Activated T-cell treated with anti-CD3 and anti-CD28 coated beads for 48 hours (primary cell): ENCODE data around the gene HMGCS2.
"Not testable (repeated sequence)": the region's sequence is repeated elsewhere in the genome, so short reads cannot be mapped to it uniquely, and the experiment has no call there.

ENCODE experiments used
- DNase-seq: peaks from one replicate; pipeline ENCODE4 v3.0.0-alpha.2; 2020; ENCODE audit warnings: low read depth

HMGCS2 gene

DNA sequence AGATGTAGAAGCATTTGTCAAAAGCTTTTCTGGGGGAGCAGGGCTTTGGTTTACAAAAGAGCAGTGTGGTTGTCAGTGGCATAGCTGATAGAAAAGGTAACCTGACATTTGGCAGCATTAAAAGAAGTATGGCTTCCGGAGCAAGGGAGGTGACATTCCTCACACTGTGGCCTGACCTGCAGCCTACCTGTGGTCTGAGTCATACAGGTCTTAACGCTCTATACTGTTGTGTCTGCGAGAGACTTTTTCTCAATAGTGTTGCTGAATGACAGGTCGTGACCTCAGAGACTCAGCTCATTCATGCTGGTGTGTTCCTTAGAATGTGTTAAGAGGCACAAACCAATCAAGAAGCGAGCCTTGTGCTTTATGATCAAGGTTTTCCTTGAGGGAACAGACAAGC lies 37.6 kb downstream of the HMGCS2 start:
- DNase-seq: no peak

DNA sequence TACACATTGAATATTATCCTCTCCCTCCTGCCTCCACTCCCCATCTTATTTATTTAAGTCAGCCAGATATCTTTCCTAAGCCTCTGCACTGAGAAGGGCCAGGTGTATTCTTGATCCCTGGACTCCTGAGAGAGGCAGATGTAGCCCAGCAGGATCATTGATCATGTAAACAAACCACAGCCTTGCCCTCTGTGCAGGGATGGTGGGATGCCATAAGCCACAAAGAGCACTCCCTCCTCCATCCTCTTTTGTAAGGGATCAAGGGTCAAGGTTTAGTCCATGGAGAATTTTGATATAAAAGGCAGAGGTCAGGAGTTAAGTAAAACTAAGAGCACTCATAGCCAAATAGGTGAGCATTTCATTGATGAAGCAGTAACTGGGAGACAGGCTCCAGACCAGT lies 39.7 kb downstream of the HMGCS2 start:
- DNase-seq: no peak

DNA sequence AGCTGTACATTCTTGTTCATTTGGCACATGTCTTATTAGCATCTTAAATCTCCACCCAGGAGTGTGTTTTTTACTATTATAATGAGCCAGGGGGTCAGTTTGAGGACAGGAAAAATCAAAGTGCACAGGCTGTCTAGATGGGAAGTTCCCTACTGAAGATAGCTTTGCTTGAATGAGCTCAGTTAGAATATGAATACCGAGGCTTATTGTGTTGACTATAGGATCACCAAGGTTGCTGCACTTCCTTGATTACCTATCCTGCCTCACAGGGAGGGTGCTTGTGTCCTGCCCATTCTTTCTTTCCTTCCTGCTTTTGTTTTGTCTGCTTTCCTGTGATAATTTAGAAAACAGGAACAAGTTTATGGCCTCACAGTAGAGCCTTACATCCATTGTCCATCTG lies 40.7 kb downstream of the HMGCS2 start:
- no peak for DNase-seq

DNA sequence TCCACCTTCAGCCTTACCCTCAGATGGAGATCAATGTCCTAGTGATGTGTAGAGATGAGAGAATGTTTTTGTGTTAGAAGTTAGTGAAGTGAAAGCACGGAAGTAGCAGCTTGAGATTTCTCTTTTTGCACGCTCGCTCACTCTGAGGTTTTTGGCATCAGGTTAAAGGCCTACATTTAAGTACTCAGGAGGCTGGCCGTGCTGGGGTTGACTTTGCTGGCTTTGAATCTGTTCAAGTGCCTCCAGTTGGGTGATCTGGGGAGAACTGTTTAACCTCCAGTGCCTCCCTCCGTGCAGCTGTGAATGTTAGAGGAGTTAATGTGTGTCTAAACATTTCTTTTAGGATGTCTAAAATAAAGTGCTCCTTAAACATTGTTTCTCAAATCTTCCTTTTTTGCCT lies 43.1 kb downstream of the HMGCS2 start:
- no peak for DNase-seq

DNA sequence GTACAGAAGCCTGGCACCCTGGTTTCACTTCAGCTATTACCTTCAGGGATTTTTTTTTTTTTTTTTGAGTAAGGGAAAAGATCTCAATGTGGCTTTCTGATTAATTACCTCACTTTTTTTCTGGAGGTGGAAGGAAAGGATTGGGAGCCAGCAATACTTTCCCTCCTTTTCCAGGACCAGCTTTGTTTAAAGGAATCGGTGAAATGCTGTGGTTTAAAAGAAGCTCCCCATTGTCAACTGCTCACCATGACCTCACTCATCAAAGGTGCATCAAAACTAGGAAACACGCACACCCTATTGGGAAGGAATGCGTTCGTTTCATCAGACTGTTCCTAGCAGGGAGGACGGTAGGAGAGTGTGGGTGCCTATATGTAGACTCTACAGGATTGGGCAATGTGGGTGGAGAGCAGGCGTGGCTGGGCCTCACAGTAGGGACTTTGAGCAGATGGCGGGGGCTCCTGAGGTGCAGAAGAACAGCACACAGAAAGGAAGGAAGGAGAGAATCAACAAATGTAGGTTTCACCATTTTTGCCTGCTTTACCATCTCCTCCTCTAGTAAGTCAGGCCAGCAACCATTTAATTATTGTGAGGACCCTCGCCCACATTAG lies 44.0 kb downstream of the HMGCS2 start:
- no peak for DNase-seq

DNA sequence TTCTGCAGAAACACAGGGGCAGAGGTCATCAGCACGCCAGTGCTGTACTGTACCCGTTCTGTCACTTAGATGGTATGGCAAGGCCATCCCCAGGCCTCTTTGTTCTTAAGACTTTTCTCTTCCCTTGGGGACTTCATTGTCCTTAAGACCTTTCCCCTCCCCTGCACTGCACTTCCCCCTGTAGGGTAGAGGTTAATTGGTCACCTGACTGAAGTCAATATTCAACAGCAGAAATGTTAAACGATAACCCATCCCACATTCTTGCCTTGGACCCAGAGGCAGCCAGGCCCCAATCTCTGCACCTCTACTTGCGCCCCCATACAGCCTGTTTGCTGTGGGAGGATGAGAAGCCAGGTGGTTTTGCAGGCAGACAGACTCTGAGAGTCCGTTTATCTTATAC lies 46.8 kb downstream of the HMGCS2 start:
- DNase-seq: no peak

DNA sequence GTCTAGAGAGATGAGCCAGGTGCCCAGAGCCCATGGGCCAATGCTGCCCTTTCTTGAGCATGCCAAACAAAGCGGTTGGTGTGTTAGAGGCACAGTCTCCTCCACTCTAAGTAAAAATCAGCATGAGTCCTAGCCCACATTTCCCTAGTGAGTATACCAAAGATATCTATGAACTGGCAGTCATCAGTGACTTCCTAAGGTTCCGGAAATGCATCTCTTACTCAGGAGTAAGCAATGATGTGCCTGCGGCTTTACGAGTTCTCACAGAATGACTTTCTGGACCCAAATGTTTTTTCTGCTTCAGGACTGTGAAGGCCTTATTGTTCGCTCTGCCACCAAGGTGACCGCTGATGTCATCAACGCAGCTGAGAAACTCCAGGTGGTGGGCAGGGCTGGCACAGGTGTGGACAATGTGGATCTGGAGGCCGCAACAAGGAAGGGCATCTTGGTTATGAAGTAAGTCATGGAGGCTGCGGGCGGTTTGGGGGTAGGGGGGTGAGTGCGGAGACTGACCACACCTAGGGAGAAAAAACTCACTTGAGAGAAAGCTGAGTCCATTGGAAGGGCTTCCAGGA lies 47.8 kb downstream of the HMGCS2 start:
- DNase-seq: no peak

DNA sequence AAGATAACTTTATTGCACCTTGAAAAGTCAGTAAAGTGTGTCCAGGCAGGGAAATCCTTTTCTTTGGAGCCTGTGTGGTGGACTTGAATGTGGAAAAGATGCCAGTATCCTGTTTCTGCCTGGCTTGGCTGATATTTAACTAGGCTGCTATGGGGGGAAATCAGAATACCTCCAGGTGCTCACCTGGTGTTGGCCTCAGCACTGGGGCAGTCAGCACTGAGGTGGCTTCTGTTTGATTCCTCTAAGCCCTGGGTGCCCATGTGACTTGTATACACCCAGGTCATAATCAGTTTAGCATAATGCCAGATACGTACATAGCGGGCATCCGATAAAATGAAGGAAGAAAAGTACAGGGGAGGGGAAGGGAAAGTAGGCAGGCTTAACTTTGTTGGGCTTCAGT lies 49.7 kb downstream of the HMGCS2 start:
- DNase-seq: no peak

DNA sequence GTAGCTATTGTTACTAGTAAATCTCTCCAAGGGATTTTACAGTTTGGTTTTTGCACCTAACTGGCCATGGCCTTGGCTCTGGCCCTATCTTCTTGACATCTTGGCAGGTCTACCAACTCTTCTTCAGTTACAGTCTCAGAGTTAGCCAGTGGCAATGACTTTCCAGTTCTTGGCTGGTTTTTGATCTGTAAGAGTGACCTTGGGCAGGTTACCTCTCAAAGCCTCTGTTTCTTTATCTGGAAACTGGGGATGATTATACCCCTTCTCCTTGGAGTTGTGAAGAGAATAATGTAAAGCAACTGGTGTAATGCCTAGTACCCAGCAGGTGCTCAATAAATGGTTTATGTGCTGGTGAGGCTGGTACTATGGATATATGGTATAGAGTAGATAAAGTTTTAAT lies 50.3 kb downstream of the HMGCS2 start:
- DNase-seq: no peak

DNA sequence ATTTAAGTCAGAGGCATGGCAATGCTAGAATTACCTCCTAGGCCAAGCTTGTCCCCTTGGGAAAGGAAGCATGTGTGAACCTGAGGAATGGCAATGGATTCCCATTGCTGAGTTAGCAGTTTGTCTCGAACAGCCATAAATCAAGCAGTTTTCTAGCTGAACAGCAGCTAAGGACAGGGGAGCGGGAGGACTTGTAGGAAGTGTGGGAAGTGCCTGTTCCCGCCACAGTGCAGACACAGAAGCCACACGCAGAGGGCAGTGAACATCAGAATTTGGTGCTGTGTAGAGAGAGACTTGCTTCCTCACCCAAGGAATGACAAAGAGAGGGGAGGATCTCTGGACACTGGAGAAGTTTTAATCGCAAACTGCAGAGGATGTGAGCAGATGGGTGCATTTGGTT lies 53.2 kb downstream of the HMGCS2 start:
- no peak for DNase-seq

DNA sequence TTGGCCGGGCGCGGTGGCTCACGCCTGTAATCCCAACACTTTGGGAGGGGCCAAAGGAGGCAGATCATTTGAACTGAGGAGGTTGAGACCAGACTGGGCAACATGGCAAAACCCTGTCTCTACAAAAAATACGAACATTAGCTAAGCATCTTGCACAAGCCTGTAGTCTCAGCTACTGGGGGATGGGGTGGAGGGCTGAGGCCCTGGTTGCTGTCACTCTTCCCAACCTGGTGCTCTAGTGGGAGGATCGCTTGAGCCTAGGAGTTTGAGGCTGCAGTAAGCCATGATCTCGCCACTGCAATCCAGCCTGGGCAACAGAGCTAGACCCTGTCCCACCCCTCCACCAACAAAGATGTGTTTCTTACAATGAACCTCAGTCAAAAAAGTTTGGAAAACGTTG lies 54.1 kb downstream of the HMGCS2 start:
- DNase-seq: no peak

DNA sequence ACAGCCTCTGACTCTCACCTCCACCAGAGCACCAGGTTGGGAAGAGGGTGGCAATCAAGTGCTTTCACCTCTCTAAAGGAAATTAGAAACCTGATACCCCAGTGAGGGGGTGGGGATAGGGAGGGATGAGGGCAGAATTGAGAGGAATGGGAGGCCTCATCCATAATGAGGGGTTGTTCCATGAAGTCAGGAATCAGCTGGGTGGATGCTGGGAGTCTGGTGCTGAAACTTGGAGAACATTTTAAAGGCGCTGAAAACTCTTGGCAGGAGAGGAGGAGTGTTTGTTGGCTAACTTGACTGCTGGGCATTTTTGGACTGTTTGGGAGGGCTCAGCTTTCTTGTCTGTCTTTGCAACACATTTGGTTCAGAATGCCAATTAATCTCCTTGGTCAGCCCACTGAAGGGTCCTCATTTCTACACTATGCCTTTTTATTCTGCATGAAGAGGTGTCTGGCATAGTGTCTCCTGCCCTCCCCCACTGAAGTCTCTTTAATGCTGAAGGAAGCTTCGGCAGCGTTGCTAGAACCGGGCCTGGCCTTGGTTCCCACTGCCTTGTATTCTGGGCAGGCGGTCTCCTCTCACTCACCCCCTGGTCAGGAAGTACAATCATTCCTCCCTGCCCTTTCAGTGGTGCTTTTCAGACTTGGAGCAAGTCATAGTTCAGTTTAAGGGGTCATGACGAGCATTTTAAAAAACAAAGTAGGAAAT lies 54.8 kb downstream of the HMGCS2 start:
- no peak for DNase-seq

DNA sequence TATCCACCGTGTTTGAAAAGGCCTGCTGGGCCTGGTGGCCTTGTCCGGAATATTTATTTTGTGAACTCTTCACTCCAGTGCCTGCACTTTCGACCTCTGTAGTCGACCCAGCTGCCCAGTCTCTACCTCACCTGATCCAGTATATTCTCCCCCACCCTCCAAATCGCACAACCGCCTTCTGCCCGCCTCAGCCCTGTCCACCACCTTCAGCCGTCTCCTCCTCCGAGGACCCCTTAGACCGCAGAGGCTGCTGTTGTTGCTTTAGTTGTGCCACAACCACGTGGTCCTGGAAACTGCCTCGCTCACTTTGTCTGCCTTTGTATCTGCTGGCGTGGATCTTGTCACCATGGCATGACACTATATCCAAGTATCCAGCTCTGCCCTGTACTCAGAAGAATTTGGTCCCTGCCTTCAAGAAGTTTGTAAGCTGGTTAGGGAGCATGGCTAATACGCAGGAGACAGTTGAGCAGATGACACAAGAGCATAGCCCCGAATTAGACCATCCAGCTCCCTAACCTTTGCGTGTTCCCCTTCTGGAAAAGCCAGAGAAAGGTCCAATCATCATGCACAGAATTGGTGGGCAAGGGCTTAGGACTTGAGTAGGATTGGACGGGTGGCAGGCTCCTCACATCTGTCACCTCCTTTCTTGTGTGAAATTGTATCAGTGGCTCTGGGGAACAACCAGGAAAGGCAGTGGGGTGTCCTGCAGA lies 55.5 kb downstream of the HMGCS2 start:
- no peak for DNase-seq

DNA sequence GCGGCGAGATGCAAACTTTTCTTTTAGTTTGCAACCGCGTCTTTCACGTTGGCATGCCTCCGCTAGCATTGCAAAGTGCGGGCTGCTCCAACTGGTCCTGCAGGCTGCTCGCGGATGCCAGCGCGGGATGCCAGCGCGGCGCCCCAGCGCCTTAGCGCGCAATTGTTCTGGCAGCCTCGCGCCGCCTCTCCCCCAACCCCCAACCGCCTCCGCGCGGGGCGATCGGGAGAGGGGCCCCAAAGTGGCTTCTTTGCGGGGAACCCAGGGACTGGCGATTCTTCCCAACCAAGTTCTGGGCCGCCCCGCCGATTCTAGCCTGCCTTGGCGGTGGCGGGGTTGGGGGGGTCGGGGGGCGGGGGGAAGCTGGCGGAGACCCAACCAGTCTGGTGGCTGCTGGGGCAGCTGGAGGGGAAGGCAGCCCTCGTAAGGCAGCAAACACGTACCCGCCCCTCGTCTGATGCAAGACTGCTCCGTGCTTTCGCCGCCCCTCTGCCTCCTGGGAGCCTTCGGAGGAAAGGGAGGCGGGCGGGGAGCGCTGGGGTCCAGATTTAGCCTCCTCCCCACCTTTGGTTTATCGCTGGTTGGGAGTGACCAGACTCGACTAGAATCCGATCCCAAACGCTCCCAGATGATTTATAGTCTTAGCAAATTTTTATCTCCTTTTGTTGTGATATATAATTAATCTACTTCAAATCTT lies 56.2 kb downstream of the HMGCS2 start:
- peak; percentile 59 for DNase-seq

DNA sequence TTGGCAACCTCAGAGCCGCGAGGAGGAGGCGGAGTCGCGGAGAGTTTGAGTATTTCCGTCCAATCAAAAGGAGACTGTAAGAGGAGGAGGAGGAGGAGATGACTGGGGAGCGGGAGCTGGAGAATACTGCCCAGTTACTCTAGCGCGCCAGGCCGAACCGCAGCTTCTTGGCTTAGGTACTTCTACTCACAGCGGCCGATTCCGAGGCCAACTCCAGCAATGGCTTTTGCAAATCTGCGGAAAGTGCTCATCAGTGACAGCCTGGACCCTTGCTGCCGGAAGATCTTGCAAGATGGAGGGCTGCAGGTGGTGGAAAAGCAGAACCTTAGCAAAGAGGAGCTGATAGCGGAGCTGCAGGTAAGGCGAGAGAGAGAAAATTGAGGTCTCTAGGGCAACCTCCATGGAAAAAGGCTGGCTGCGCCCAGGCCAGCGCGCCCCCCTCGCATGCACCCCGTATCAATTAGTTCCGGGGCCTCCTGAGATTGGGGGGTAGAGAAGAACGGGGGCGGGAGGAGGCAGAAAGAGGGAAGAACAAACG lies 56.8 kb downstream of the HMGCS2 start, which contains the start of gene PHGDH:
Gene PHGDH, plus strand, starts transcription at position 131 of the 538 bp plus-strand sequence. Its CDS starts 89 bp downstream, at position 220.
- DNase-seq: peak; percentile 63

DNA sequence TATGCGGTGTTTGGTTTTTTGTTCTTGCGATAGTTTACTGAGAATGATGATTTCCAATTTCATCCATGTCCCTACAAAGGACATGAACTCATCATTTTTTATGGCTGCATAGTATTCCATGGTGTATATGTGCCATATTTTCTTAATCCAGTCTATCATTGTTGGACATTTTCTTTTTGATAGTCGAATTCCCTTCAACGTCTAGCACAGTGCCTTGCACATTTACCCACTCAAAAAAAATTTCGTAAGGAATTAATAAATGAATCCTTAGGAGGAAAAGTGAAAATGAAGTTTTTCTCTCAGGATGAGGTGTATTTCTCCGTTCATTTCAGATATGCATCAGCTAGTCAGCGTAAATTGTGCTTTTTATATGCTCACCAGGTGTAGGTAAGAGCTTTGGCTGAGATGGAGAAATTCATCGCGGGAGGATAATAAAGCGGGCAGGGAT lies 57.3 kb downstream of the HMGCS2 start:
- DNase-seq: not testable (repeated sequence)

DNA sequence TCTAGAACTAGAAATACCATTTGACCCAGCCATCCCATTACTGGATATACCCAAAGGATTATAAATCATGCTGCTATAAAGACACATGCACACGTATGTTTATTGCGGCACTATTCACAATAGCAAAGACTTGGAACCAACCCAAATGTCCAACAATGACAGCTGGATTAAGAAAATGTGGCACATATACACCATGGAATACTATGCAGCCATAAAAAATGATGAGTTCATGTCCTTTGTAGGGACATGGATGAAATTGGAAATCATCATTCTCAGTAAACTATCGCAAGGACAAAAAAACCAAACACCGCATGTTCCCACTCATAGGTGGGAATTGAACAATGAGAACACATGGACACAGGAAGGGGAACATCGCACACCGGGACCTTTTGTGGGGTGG lies 62.1 kb downstream of the HMGCS2 start:
- not testable (repeated sequence) for DNase-seq

DNA sequence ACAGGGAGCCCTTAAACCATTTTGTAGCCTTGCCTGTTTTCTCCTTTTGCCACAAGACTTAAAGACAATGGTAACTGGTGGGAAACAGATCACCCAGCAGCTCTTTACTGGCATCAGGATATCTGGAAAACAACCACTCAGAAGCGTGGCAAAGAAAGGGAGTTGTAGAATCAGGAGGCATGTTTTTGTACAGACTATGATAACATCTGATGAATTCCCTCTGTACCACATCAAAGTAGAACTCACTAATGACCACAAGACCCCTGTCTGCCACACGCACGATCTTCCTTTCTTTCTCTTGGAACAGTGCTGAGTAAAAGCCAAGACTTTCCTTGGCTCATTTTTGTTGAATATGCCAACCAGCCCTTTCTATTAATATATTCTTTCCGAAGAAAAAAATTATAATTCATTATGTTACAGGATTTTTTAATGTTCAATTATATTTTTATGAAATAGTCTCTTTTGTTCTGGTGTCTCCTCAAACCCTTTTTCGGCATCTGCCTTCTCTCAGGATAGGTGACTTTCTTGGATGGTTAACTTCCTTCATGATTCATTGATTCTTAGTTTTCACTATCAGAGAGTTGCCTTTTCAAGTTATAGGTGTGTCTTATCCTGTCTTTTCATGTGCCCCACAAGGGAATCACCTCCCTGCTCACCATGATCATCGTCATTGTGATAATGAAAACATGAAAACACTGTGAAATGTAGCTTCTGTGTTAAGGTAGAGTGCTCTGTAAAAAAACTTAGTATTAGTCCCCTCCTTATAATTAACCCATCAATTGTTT lies 64.8 kb downstream of the HMGCS2 start:
- no peak for DNase-seq

DNA sequence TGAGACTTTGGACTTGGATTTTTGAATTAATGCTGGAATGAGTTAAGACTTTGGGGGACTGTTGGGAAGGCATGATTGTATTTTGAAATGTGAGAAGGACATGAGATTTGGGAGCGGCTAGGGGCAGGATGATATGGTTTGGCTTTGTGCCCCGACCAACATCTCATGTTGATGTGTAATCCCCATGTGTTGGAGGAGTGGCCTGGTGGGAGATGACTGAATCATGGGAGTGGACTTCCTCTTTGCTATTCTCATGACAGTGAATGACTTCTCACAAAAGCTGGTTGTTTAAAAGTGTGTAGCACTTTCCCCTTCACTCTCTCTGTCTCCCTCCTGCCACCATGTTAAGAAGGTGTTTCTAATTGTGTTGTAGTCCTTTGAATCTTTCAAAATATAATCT lies 66.3 kb downstream of the HMGCS2 start:
- DNase-seq: no peak

DNA sequence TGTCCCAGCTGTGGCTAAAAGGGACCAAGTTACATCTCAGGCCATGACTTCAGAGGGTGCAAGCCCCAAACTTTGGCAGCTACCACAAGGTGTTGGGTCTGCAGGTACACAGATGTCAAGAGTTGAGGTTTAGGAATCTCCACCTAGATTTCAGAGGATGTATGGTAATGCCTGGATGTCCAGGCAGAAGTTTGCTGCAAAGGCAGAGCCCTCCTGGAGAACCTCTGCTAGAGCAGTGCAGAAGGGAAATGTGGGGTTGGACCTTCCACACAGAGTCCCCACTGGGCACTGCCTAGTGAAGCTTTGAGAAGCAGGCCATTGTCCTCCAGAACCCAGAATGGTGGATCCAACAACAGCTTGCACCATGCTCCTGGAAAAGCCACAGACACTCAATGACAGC lies 67.0 kb downstream of the HMGCS2 start:
- DNase-seq: no peak

DNA sequence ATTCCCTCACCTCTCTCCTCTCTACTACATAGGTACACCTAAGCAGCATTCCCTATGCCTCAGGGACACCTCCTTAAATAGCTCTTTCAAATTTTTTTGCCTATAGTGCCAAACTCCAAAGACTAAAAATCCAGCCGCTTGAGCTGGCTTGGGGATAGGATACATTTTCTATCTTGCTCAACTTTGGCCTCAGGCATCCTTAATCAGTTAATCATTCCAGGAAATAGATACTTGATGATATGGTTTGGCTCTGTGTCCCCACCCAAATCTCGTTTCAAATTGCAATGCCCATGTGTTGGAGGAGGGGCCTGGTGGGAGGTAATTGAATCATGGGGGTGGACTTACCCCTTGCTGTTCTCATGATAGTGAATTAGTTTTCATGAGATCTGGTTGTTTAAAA lies 68.4 kb downstream of the HMGCS2 start:
- DNase-seq: no peak
